ENCODE measurements around the gene TBK1.

Gene TBK1

GRCh38 chr12:64451687-64452558, at the start of gene TBK1:
TSS of gene TBK1 (plus strand) at chr12:64452120. CDS start at chr12:64455871, 3,751 bp downstream.
- peak; percentile 78 for DNase-seq

DNA sequence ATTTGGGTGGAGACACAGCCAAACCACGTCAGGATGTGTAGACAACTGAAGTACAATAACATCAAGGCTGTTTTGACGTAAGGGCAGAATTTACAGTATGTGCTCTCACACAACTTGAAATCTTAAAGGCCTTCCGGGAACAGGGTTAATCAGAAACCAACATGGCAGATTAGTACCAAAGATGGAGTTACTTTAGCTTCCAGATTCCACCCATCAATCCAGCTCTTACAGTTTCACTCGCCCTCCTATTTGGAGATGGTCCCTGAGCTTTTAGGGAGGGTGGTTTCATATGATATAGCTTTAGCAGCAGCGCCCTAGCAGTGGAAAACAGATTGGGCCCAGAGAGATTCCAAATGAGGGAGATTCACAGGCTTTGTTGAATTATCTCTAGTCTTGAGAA, 49.7 kb upstream of the TBK1 start:
- DNase-seq, result no peak

GRCh38 chr12:64403707-64404469, 48.0 kb upstream of the TBK1 start, which contains the start of gene XPOT:
TSS of gene XPOT (plus strand) at chr12:64404392. CDS start at chr12:64410036, 5,644 bp downstream.
- peak; percentile 95 for DNase-seq

- DNase-seq, result peak; percentile 10
These were observed 47.3 kb upstream of the TBK1 start for GRCh38 chr12:64404470-64405256.

- no peak for DNase-seq
These were observed 44.3 kb upstream of the TBK1 start for GRCh38 chr12:64407342-64408223.

DNA sequence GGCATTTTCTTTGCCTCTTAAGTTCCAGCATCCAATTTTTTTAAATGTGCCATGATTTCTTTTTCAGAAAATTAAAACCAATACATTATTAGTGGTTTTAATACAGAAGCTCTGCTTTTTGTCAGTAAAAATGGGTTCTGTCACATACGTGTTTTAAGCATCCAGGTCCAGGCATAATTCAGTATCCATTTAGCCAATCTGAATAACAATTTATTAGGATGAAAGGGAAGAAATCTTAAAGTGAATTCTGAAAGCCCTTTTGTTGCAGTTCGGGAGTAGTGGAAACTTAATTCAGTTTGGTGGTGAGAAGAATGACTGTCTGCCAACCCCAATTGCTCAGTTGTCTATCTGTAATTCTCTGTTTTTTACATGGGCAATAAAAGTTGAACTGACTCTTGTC, 40.5 kb upstream of the TBK1 start:
- DNase-seq, result no peak

DNA sequence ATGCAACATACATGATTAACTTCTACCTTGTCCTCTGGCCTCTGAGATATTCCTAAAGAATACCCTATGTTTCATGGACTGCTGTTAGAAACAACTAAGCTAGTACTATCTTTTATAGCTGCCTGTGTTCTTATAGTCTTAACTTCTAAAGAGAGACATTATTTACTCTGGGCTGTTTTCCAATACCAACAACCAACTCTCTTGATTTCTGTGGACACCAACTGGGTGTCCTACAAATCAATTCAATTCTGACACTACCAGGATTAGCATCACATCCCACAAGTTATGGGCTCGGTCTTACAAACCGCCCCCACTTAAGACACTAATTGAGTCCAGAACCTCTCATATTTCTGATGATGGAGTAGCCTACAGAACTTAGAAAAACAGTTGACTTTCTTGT, 39.5 kb upstream of the TBK1 start:
- DNase-seq, result no peak

DNA sequence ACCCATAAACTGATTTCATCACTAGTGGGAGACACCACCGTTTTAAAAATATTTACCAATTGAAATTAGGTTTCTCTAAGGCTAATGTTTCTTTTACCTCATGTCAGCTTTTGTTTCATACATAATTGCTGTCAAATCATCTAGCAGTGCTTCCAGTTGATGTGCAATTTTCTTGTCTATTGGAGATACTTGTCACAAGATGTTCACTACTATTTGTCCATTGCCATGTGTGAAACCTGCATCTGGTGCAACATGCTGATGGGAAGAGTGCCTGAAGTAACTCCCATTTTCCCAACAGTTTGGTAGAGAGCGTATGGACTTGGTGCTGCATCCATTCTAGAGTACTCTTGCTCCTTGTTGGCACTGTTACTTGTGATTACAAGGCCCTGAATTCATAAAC, 38.0 kb upstream of the TBK1 start:
- DNase-seq, result no peak

DNA sequence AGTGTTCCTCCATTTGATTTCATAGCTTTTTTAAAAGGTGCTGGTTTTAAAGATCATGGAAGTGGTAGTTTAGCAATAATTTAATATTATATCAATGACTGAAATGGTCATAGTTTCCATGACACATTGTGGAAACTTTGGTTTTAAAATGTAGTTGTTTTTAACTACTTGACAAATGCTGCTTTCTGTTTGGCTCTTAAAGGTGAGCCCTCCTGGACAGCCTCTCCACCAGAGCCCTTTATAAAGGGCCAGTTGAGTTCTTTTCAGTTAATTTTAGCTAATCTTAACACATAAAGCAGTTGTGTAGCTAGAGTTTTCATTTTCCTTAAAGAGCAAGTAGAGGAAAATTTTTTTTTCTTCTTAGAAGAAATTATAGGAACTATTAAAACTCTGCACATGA, 33.7 kb upstream of the TBK1 start:
- DNase-seq, result no peak

DNA sequence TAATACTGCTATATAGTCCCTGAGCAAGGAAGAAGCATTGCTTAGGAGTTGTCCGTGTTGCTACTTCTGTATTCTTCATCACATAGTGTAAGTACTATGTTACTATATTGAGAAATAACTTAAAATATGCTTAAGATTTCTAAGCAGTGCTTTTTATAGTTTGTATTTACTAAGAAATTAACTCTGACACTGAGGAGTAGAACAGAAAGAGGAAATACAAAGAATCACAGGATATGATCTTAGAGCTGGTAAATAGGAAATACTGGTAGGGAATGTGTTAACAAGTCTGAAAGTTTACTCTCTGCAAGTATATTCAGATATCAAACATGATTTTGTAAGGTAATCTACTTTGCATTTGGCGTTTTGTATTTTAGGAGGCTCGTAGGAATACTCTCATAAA, 32.2 kb upstream of the TBK1 start:
- DNase-seq, result no peak

DNA sequence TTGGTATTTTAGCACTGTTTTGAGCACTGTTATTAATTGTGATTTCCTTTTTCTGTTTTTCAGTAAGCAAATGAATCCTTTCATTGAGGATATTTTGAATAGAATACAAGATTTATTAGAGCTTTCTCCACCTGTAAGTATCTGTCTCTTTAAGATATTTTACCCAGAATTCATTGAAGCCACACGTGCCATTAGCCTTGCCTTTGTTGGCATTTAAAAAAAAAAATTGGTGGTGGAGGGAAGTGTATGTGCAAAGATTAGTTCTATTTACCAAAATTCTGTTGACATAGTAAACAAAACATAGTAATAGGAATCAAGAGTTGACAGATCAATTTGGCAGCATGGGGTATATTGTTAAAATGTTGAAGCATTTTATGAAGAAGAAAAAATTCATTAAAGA, 23.9 kb upstream of the TBK1 start:
- DNase-seq, result no peak

GRCh38 chr12:64428956-64429355, 23.0 kb upstream of the TBK1 start:
- no peak for DNase-seq

GRCh38 chr12:64430886-64431285, 21.0 kb upstream of the TBK1 start:
- no peak for DNase-seq

- DNase-seq, result no peak
These were observed 20.1 kb upstream of the TBK1 start for GRCh38 chr12:64431791-64432190.

DNA sequence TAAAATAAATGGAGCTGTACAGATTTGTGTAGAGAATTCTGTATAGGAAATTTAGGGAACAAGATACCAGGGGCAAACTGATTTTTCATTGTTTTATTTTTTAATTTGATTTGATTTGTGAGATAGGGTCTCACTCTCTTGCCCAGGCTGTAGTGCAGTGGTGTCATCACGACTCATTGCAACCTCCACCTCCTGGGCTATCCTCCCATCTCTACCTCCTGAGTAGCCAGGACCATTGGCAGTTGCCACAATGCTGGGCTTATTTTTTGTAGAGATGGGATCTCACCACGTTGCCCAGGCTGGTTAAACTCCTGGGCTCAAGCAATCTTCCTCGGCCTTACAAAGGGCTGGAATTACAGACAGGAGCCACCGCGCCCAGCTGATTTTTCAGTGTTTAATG, 18.0 kb upstream of the TBK1 start:
- DNase-seq, result no peak

DNA sequence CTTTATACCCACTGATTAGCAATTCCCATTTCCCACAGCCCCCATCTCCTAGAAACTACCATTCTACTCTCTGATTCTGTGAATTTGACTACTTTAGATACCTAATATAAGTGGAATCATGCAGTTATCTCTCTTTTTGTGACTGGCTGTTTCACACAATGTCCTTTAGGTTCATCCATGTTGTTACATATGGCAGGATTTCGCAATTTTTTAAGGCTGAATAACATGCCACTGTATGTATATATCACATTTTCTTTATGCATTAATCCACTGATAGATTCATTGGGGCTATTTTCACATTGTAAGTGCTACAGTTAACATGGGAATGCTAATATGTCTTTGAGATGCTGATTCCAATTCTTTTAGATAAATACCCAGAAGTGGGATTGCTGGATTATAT, 11.8 kb upstream of the TBK1 start:
- no peak for DNase-seq

DNA sequence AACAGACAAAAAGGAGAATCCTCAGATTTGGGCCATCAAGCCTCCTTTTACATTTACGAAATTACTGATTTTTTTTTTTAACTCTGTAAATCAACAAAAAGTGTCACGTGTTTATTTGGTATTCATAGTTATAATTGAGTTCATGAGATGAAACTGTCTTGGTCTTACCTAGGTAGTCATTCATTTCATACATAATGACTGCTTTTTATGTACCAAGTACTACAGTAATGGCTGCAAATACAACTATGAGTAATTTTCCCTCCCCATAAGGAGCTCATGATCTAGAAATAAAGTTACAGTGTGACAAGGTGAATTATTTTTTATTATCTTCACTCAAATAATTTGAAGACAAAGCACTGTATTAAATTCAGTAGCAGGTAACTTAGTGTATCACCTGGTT, 6.4 kb upstream of the TBK1 start:
- no peak for DNase-seq

- no peak for DNase-seq
These were observed 5.6 kb upstream of the TBK1 start for GRCh38 chr12:64446295-64446694.

- DNase-seq, result no peak
These were observed 1.8 kb upstream of the TBK1 start for GRCh38 chr12:64450057-64450640.

- DNase-seq, result no peak
These were observed 1.0 kb upstream of the TBK1 start for GRCh38 chr12:64450711-64451486.

All from CD4-positive, alpha-beta T cell treated with Interferon gamma for 1 hour (primary cell).